ENCODE data around the gene PIP5K1B. TPM values are rescaled to one million over a fixed set of nuclear protein-coding genes. Genes with fewer than 3 reads are reported as not detected.

Gene PIP5K1B
- total RNA-seq, 1 experiment from 2014 or later = 0.20 TPM

DNA sequence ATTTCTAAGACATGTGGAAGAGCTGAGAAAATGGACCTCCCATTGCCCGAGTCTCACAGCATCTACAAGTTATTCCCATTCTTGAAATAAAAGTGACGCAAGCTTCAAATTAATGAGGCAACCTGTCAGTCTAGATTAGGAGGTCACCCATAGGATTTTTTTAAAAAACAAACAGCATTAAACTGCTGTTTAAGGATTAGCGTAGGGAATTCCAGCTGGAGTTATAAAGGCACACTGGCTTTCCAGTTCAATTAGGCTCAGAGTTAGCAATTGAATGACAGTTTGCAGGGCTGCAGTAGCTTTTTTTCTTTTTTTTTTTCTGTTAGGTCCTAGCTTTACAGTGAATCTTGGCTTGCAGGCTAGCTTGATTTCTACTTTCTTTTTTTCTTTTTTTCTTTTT, 292.6 kb downstream of the PIP5K1B start:
- TF ChIP-seq ZNF274 (IDR thresholded peaks at IDR 0.05; ENCODE audit: low read depth, low read length) (no peak), POLR2A (IDR thresholded peaks at IDR 0.05; ENCODE audit: borderline replicate concordance, extremely low read depth, insufficient read depth, insufficient read length) (no peak), CBX3 (IDR thresholded peaks at IDR 0.05; ENCODE audit: low read depth) (no peak), POLR2AphosphoS5 (IDR thresholded peaks at IDR 0.05; ENCODE audit: low read depth, low read length) (no peak), ATF3 (IDR thresholded peaks at IDR 0.05) (no peak), EZH2 (IDR thresholded peaks at IDR 0.05) (no peak), ZBTB33 (IDR thresholded peaks at IDR 0.05; ENCODE audit: extremely low read depth, insufficient replicate concordance, low read length) (no peak), ZFX (IDR thresholded peaks at IDR 0.05) (no peak), TCF7L2 (IDR thresholded peaks at IDR 0.05; ENCODE audit: borderline replicate concordance, extremely low read depth, insufficient read depth, insufficient read length) (no peak), ELF1 (IDR thresholded peaks at IDR 0.05; ENCODE audit: borderline replicate concordance, low read depth) (no peak), SP1 (IDR thresholded peaks at IDR 0.05; ENCODE audit: low read depth) (no peak)
- TF ChIP-seq, protein P1, sequence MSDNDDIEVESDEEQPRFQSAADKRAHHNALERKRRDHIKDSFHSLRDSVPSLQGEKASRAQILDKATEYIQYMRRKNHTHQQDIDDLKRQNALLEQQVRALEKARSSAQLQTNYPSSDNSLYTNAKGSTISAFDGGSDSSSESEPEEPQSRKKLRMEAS (IDR thresholded peaks at IDR 0.05) = no peak
- no TSS peak for BruUV-seq (replicated peaks)
- intact Hi-C loops (cut with micrococcal nuclease) = loop anchor here (10.0 kb wide), 1 partner anchor 243 kb away; no protein-coding TSS in a partner anchor
- 0 out of 2 replicates have a peak, but pooled peaks cover 7% of the 10 kb centered on the region for H3K27me3 ChIP-seq (ENCODE audit: insufficient read depth, low read length)
- no peak overlapping the region for H2AFZ ChIP-seq (ENCODE audit: low read depth, low read length, poor library complexity, severe bottlenecking)
- no peak overlapping the region for H3K4me3 ChIP-seq (replicated peaks in 1 of 2; ENCODE audit: low read depth in 1 of 2, low read length in 2 of 2)
- no peaks in the 10 kb centered on the region for H3K9me3 ChIP-seq (ENCODE audit: control insufficient read depth in 1 of 2, insufficient read depth in 1 of 2, low read depth in 1 of 2, low read length in 2 of 2)
- no peaks in the 10 kb centered on the region for H3K9me2 ChIP-seq (ENCODE audit: insufficient read depth)
- H3K27ac ChIP-seq (ENCODE audit: low read depth, low read length) = no peak overlapping the region
- no peak overlapping the region for H3K9ac ChIP-seq (ENCODE audit: low read length)
- H3K79me2 ChIP-seq (ENCODE audit: insufficient read depth, low read length) = no peaks in the 10 kb centered on the region
- no peak overlapping the region for H3K4me2 ChIP-seq (ENCODE audit: low read length)
- H4K20me1 ChIP-seq (ENCODE audit: insufficient read depth) = no peaks in the 10 kb centered on the region
- no peaks in the 10 kb centered on the region for H3K36me3 ChIP-seq (ENCODE audit: control insufficient read depth in 1 of 2, insufficient read depth in 2 of 2, low read length in 2 of 2)
- no peak for DNase-seq (ENCODE audit: low read depth, low spot score)
- ChIA-PET CTCF (interaction anchor here (0.7 to 1.4 kb wide), 2 partner anchors 14 to 424 kb away, joined by 3 read pairs; no protein-coding TSS in a partner anchor), POLR2A (no interaction called here), RAD21 (ENCODE audit: low non-redundant PET in 1 of 2, low total read pairs in 2 of 2, uncharacterized antibody in 2 of 2, unreplicated experiment in 2 of 2) (no interaction called here)
- no peak for ATAC-seq
- no peaks in the 10 kb centered on the region for H3K4me1 ChIP-seq (ENCODE audit: control insufficient read depth in 1 of 2, insufficient read depth in 2 of 2, low read length in 2 of 2)

Data from HCT116 (cell line).